Sigmoid colon (tissue), 7 donors: ENCODE data around the gene TTC33. TPM values are rescaled to one million over a fixed set of nuclear protein-coding genes. Genes with fewer than 3 reads are reported as not detected.
"Not testable (repeated sequence)": the region's sequence is repeated elsewhere in the genome, so short reads cannot be mapped to it uniquely, and the experiment has no call there.

Experiments used
- DNase-seq: peaks from one replicate; pipeline ENCODE4 v3.0.0-alpha.2; 2019
- H3K27ac ChIP-seq, 4 donors: fragments of 200-600 bp; sonication (generic); one replicate each; pipeline ENCODE4 v1.5.1; 2016 to 2019; ENCODE audit warnings: mild to moderate bottlenecking in 1 of 4
- H3K27me3 ChIP-seq, 3 donors: fragments of 200-600 bp; sonication (generic); one replicate each; pipeline ENCODE4 v1.5.1; 2019; ENCODE audit warnings: mild to moderate bottlenecking in 1 of 3
- H3K36me3 ChIP-seq, 4 donors: fragments of 200-600 bp; sonication (generic); one replicate each; pipeline ENCODE4 v1.5.1; 2016 to 2019
- H3K4me1 ChIP-seq, 4 donors: fragments of 200-600 bp; sonication (generic); one replicate each; pipeline ENCODE4 v1.5.1; 2017 to 2019
- H3K4me3 ChIP-seq, 4 donors: fragments of 200-600 bp; sonication (generic); one replicate each; pipeline ENCODE4 v1.5.1; 2017 to 2019; ENCODE audit warnings: mild to moderate bottlenecking in 2 of 4, moderate library complexity in 1 of 4
- H3K9me3 ChIP-seq, 4 donors: fragments of 200-600 bp in 3 of 4; sonication (generic) in 3 of 4; one replicate each; pipeline versions ENCODE4 v1.5.1 to v1.6.1; 2013 to 2019
- CTCF ChIP-seq, 4 experiments: fragments of 450-650 bp in 3 of 4; fragments of 200-600 bp in 1 of 4; IDR thresholded peaks; one replicate each; pipeline ENCODE4 v1.5.1; 2016 to 2019; ENCODE audit warnings: antibody characterized with exemption in 4 of 4, mild to moderate bottlenecking in 3 of 4, moderate library complexity in 2 of 4
- EP300 ChIP-seq, 4 donors: sonication (generic); formaldehyde crosslinking; IDR thresholded peaks; one replicate each; pipeline ENCODE4 v1.6.1; 2017; ENCODE audit warnings: antibody characterized with exemption in 4 of 4
- POLR2A ChIP-seq, 2 donors: fragments of 450-650 bp; IDR thresholded peaks; one replicate each; pipeline ENCODE4 v1.6.1; 2016; ENCODE audit warnings: antibody characterized with exemption in 2 of 2, mild to moderate bottlenecking in 2 of 2, moderate library complexity in 2 of 2
- POLR2AphosphoS5 ChIP-seq, 4 donors: sonication (generic); formaldehyde crosslinking; IDR thresholded peaks; one replicate each; pipeline ENCODE4 v1.6.1; 2017; ENCODE audit warnings: antibody characterized with exemption in 4 of 4
- WGBS, 2 donors: extraction: QIAGEN DNeasy Blood & Tissue Kit; methylation state at CpG; one replicate each; pipeline ENCODE4 v1.1.7; 2013; 5-methylcytosine and 5-hydroxymethylcytosine counted together
- intact Hi-C: fragments of 100-400 bp; cut with DNase I; formaldehyde crosslinking; loops from one replicate; pipeline ENCODE4 v1.15.1; 2023
- polyA plus RNA-seq, 3 donors: library from polyadenylated mRNA; stranded (reverse); fragments of 200-250 nt; gene quantifications; one replicate each; pipeline ENCODE4 v1.2.3, GENCODE V29; 2013
- total RNA-seq, 4 donors: library from RNA; depleted of rRNA; stranded (reverse); fragments of >200 nt; gene quantifications; one replicate each; pipeline ENCODE4 v1.1.0, GENCODE V29; 2016
- donor health status: healthy with polysubstance abuse.
- donor health status: Bipolar disorder and iron deficiency.
- donor health status: healthy.

Gene TTC33
- total and polyA plus RNA-seq, 7 donors: 6.6 to 33.2 (median 18.0) TPM

GRCh38 chr5:40667161-40667663 lies 88.5 kb downstream of the TTC33 start:
- DNase-seq: no peak
- Histone ChIP-seq H3K36me3 (no peaks in the 10 kb centered on the region), H3K27me3 (no peaks in the 10 kb centered on the region), H3K9me3 (no peaks in the 10 kb centered on the region), H3K4me1 (no peaks in the 10 kb centered on the region), H3K27ac (no peak overlapping the region), H3K4me3 (no peak overlapping the region)
- no peak for TF ChIP-seq POLR2A (IDR thresholded peaks at IDR 0.05)
- no peak for TF ChIP-seq POLR2AphosphoS5 (IDR thresholded peaks at IDR 0.05)
- no peak for TF ChIP-seq CTCF (IDR thresholded peaks at IDR 0.05)
- TF ChIP-seq EP300 (IDR thresholded peaks at IDR 0.05): no peak
- intact Hi-C loops: no loop called here

GRCh38 chr5:40666657-40667056 lies 89.1 kb downstream of the TTC33 start:
- H3K4me1 ChIP-seq: no peaks in the 10 kb centered on the region
- intact Hi-C loops: no loop called here
- H3K27me3 ChIP-seq: no peaks in the 10 kb centered on the region
- H3K4me3 ChIP-seq: no peak overlapping the region
- 83 to 87% methylated on average over 1 of the region's 1 CpG for WGBS, 2 donors
- no peak for TF ChIP-seq EP300 (IDR thresholded peaks at IDR 0.05)
- TF ChIP-seq POLR2A (IDR thresholded peaks at IDR 0.05): no peak
- no peak for TF ChIP-seq POLR2AphosphoS5 (IDR thresholded peaks at IDR 0.05)
- TF ChIP-seq CTCF (IDR thresholded peaks at IDR 0.05): no peak
- DNase-seq: no peak
- no peaks in the 10 kb centered on the region for H3K9me3 ChIP-seq
- no peak overlapping the region for H3K27ac ChIP-seq
- H3K36me3 ChIP-seq: no peaks in the 10 kb centered on the region

GRCh38 chr5:40665635-40666298 lies 90.0 kb downstream of the TTC33 start:
- Histone ChIP-seq H3K27ac (no peak overlapping the region), H3K4me3 (no peak overlapping the region), H3K36me3 (no peaks in the 10 kb centered on the region), H3K4me1 (no peaks in the 10 kb centered on the region), H3K27me3 (no peaks in the 10 kb centered on the region), H3K9me3 (no peaks in the 10 kb centered on the region)
- no peak for TF ChIP-seq POLR2A (IDR thresholded peaks at IDR 0.05)
- 72 to 78% methylated on average over 3 of the region's 3 CpGs for WGBS, 2 donors
- DNase-seq: no peak
- intact Hi-C loops: no loop called here

GRCh38 chr5:40660751-40661150 lies 95.0 kb downstream of the TTC33 start:
- Histone ChIP-seq H3K27me3 (no peaks in the 10 kb centered on the region), H3K4me1 (no peaks in the 10 kb centered on the region), H3K4me3 (no peak overlapping the region), H3K9me3 (no peaks in the 10 kb centered on the region), H3K27ac (no peak overlapping the region), H3K36me3 (no peaks in the 10 kb centered on the region)
- DNase-seq: no peak
- intact Hi-C loops: no loop called here
- 83 to 88% methylated on average over 2 of the region's 2 CpGs for WGBS, 2 donors
- TF ChIP-seq POLR2A (IDR thresholded peaks at IDR 0.05): no peak
- no peak for TF ChIP-seq POLR2AphosphoS5 (IDR thresholded peaks at IDR 0.05)
- TF ChIP-seq CTCF (IDR thresholded peaks at IDR 0.05): no peak
- TF ChIP-seq EP300 (IDR thresholded peaks at IDR 0.05): no peak

GRCh38 chr5:40656766-40657165 lies 99.0 kb downstream of the TTC33 start:
- TF ChIP-seq EP300 (IDR thresholded peaks at IDR 0.05): no peak
- no peak for TF ChIP-seq CTCF (IDR thresholded peaks at IDR 0.05)
- TF ChIP-seq POLR2A (IDR thresholded peaks at IDR 0.05): no peak
- no peak for TF ChIP-seq POLR2AphosphoS5 (IDR thresholded peaks at IDR 0.05)

GRCh38 chr5:40656091-40656490 lies 99.7 kb downstream of the TTC33 start:
- H3K27ac ChIP-seq, H3K27me3 ChIP-seq, H3K9me3 ChIP-seq, DNase-seq, H3K36me3 ChIP-seq, H3K4me3 ChIP-seq, H3K4me1 ChIP-seq, intact Hi-C loops: not testable (repeated sequence)

More at GRCh38 chr5:40656766-40657165, 99.0 kb downstream of the TTC33 start:
- Histone ChIP-seq H3K36me3 (no peaks in the 10 kb centered on the region), H3K27me3 (no peaks in the 10 kb centered on the region), H3K4me3 (no peak overlapping the region), H3K27ac (no peak overlapping the region), H3K4me1 (no peaks in the 10 kb centered on the region), H3K9me3 (no peaks in the 10 kb centered on the region)
- DNase-seq: no peak
- intact Hi-C loops: no loop called here
